Esophagus (tissue), 2 donors: ENCODE results near the gene ZNF497. TPM values are rescaled to one million over a fixed set of nuclear protein-coding genes. Genes with fewer than 3 reads are reported as not detected.
"Not testable (repeated sequence)": the region's sequence is repeated elsewhere in the genome, so short reads cannot be mapped to it uniquely, and the experiment has no call there.

Experiments
- H3K27ac ChIP-seq, 2 donors: one replicate each; pipeline ENCODE4 v1.5.1; 2013; ENCODE audit warnings: low read depth in 2 of 2, mild to moderate bottlenecking in 2 of 2, inconsistent platforms in 1 of 2, low read length in 1 of 2, moderate library complexity in 1 of 2
- H3K27me3 ChIP-seq, 2 donors: one replicate each; pipeline ENCODE4 v1.6.1; 2013; ENCODE audit warnings: low read length in 2 of 2, control low read depth in 1 of 2, mild to moderate bottlenecking in 1 of 2; ENCODE audit not compliant: insufficient read depth in 2 of 2, control insufficient read depth in 1 of 2
- H3K36me3 ChIP-seq, 2 donors: one replicate each; pipeline ENCODE4 v1.6.1; 2013; ENCODE audit warnings: low read length in 1 of 2; ENCODE audit not compliant: control insufficient read depth in 2 of 2, insufficient read depth in 2 of 2
- H3K4me1 ChIP-seq, 2 donors: one replicate each; pipeline ENCODE4 v1.6.1; 2013; ENCODE audit warnings: low read length in 1 of 2; ENCODE audit not compliant: control insufficient read depth in 2 of 2, insufficient read depth in 2 of 2
- H3K4me3 ChIP-seq, 2 donors: one replicate each; pipeline ENCODE4 v1.5.1; 2013; ENCODE audit warnings: low read length in 2 of 2, mild to moderate bottlenecking in 2 of 2, low read depth in 1 of 2, moderate library complexity in 1 of 2
- H3K9me3 ChIP-seq, 2 donors: one replicate each; pipeline ENCODE4 v1.6.1; 2013; ENCODE audit warnings: mild to moderate bottlenecking in 2 of 2, low read depth in 1 of 2, low read length in 1 of 2, moderate library complexity in 1 of 2; ENCODE audit not compliant: control insufficient read depth in 2 of 2, insufficient read depth in 1 of 2
- WGBS, 2 donors: extraction: QIAGEN DNeasy Blood & Tissue Kit; methylation state at CpG; one replicate each; pipeline ENCODE4 v1.1.7; 2013; 5-methylcytosine and 5-hydroxymethylcytosine counted together
- polyA plus RNA-seq, 2 donors: library from polyadenylated mRNA; stranded (reverse); fragments of 200-250 nt; gene quantifications; one replicate each; pipeline ENCODE4 v1.2.3, GENCODE V29; 2013
- donor health status: healthy with polysubstance abuse.
- donor health status: Bipolar disorder and iron deficiency.

ZNF497 gene
- 1 to 10 TPM in 1 of 2 donors, under 1 TPM in 1; 0.96 to 2.2 TPM for polyA plus RNA-seq

- Histone ChIP-seq H3K36me3 (peaks cover 0 to 3% of the 10 kb centered on the region in 2 donors), H3K27ac (peak within 1 kb of the TSS; percentile 88 to 94), H3K4me3 (peak within 1 kb of the TSS; percentile 58 to 65), H3K4me1 (peaks cover 0 to 6% of the 10 kb centered on the region in 2 donors), H3K27me3 (no peaks in the 10 kb centered on the region), H3K9me3 (no peaks in the 10 kb centered on the region)
- 0% methylated on average over 62 to 74 of the region's 74 CpGs for WGBS, 2 donors
These were observed at the start of gene ZNF497 for GRCh38 chr19:58362272-58362994. ZNF497 (minus strand) TSS chr19:58362751; CDS start chr19:58357635, 5,116 bp downstream.

DNA sequence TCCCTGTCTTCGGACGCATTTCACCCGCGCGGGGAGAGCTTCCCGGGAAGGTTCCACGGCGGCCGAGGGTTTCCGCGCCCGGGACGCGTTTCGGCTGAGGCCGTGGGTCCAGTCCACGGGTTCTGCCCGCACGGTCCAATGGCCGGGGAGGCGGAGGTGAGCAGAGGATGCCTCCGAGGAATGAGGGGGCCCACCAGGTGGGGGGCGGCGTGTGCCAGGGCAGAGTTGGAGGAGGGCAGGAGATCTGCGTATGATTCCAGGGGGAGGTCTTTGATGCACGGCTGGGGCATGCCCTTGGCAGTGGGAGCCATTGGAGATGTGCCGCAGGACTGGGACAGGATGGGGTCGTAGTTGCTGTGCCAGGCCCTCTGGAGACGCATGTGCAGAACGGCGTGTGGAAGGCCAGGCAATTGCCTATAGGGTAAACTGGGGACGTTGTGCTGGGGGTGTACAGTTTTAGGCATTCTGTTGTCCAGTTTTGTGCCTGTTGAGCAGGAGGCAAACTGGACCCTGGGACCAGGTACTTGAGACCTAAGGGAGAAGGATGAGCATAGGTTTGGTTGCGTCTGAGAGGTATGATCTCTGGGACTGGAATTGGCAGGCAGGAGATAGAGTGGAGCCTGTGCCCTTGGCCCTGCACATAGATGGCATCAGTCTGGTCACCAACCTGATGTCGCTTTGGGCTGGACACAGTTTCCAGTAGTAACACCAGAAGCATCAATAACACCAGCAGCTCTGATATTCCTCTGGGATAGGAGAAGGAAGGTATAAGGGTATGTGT, 46.6 kb upstream of the ZNF497 start:
- H3K27me3 ChIP-seq = no peaks in the 10 kb centered on the region
- H3K4me3 ChIP-seq = peak overlapping the region; percentile 92 to 93
- no peaks in the 10 kb centered on the region for H3K36me3 ChIP-seq
- H3K4me1 ChIP-seq = peaks cover 13 to 21% of the 10 kb centered on the region in 2 donors
- H3K9me3 ChIP-seq = no peaks in the 10 kb centered on the region
- H3K27ac ChIP-seq = peak overlapping the region; percentile 60 to 91
- 3% methylated on average over 32 to 34 of the region's 34 CpGs for WGBS, 2 donors

DNA sequence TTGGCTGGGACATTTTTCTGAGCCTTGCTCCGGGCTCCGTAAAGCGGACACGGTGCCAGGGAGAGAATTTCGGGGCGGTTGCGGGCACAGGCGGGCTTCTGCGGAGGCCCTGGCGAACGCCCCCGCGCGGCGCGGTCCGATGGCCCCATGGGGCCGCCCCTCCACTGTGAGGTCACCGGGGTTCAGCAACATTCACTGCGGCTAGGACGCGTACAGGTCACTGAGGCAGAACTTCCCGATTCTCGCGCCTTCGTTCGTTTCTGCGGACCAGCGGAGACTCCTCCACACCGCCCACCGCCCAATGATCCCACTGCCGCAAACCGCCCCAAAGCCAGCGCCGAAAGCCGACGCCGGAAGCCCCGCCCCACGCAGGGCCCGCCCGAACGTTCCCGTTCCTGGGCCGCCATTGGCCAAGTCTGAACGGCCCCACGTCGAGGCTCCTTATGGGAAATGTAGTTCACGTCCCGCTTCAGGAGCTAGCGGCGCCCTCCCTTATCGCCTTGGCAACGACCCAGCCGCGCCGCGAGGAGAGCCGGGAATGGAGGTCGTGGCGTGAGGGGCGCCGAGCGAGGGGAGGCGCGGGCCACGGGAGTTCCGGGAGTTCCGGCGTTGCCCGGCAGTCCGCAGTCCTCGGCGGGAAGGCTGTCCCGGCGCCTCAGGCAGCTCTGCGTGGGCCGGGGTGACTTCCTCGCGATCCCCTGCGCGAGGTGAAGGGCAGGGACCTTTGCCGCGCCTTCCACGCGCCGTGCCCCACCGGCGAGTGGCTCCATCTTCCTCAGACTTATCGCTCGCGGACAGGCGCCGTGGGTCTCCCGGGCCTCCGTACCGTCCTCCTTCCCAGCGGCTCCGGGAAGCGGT, 45.8 kb upstream of the ZNF497 start, which contains the start of gene ZNF584:
Gene ZNF584 (plus strand): TSS at position 498 of the 858 bp plus-strand sequence. CDS start 499 bp downstream, outside the sequence.
- H3K9me3 ChIP-seq = no peaks in the 10 kb centered on the region
- peak within 1 kb of the TSS; percentile 92 to 93 for H3K4me3 ChIP-seq
- 0% methylated on average over 89 to 100 of the region's 100 CpGs for WGBS, 2 donors
- H3K4me1 ChIP-seq = peaks cover 13 to 21% of the 10 kb centered on the region in 2 donors
- no peaks in the 10 kb centered on the region for H3K27me3 ChIP-seq
- H3K27ac ChIP-seq = peak within 1 kb of the TSS; percentile 83 to 91
- no peaks in the 10 kb centered on the region for H3K36me3 ChIP-seq

DNA sequence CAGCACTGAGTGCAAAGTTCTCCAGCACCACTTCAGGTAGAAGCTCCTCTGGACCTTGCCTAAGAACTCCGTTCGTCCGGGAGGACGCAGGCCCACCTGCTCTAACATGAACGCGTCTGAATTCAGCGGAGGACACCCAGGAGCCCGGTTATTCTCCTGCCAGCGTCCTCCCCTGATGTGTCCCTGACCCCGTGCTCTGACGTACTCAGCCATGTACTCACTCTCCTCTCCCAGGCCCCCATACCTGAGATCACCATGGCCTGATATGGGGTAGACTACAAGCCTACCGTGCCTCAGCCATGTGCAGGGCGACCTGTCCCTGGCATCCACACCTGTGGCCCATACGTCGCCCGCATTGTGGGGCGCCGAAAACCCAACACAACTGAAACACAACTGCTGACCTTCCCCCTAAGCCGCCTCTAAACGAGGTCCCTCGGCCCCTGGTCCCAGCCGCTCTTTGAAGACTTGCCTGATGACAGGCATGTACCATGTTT, 45.2 kb upstream of the ZNF497 start:
- WGBS, 2 donors = 10 to 13% methylated on average over 22 of the region's 22 CpGs
- H3K4me1 ChIP-seq = peaks cover 13 to 21% of the 10 kb centered on the region in 2 donors
- peak overlapping the region; percentile 83 to 91 for H3K27ac ChIP-seq

DNA sequence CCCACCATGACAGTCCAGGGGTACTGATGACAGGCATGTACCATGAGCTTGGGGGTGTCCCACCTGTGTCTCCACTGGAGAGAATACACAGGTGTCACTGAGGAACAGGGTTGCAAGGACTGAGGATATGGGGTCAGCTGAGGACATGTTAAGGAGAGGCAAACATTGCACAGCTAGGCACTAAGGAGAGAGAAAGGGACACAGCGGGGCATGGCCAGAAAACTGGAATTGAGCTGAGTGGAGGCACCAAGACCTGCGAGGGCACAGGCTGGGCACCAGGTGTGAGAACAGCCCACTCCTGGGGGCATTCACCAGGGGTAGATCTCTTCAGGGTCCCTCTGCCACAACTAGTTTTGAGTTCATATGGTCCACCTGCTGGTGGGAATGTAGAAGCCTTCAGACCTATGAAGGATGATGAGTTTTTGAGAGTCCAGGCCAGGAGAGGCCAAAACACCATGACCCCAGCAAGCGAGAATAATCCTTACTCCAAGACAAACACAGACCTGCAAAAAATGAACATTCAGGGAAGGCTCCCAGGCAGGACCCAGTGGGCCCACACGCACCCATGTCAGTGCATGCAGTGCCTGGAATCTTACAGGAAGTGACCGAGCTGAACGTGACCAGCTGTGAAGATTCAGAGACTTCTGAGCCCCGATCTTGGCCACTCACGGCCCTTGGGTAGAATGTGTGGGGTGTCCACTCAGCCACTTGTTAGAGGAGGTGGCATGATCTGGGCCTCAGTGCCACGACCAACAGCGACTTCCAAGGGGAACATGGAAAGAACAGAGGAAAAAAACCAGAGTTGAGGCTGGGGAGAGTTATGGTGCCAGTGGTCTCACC, 44.5 kb upstream of the ZNF497 start:
- H3K27me3 ChIP-seq = no peaks in the 10 kb centered on the region
- H3K36me3 ChIP-seq = no peaks in the 10 kb centered on the region
- H3K4me1 ChIP-seq = peaks cover 13 to 22% of the 10 kb centered on the region in 2 donors
- 56 to 61% methylated on average over 10 of the region's 10 CpGs for WGBS, 2 donors
- H3K27ac ChIP-seq = peak overlapping the region in 1 of 2 donors; percentile 91
- H3K9me3 ChIP-seq = no peaks in the 10 kb centered on the region
- H3K4me3 ChIP-seq = peak overlapping the region; percentile 92 to 93

More for the DNA sequence above, 45.2 kb upstream of the ZNF497 start:
- no peaks in the 10 kb centered on the region for H3K36me3 ChIP-seq
- no peaks in the 10 kb centered on the region for H3K27me3 ChIP-seq
- no peaks in the 10 kb centered on the region for H3K9me3 ChIP-seq
- peak overlapping the region; percentile 92 to 93 for H3K4me3 ChIP-seq

- H3K36me3 ChIP-seq, H3K27me3 ChIP-seq, H3K9me3 ChIP-seq, H3K27ac ChIP-seq, H3K4me3 ChIP-seq: not testable (repeated sequence)
- peaks cover 12 to 23% of the 10 kb centered on the region in 2 donors for H3K4me1 ChIP-seq
- 76 to 78% methylated on average over 4 to 5 of the region's 5 CpGs for WGBS, 2 donors
These were observed 41.4 kb upstream of the ZNF497 start for GRCh38 chr19:58403920-58404478.

- 21 to 37% methylated on average over 22 to 23 of the region's 23 CpGs for WGBS, 2 donors
These were observed 39.4 kb upstream of the ZNF497 start for GRCh38 chr19:58401840-58402421.

More at GRCh38 chr19:58401840-58402421, 39.4 kb upstream of the ZNF497 start:
- H3K4me1 ChIP-seq = peaks cover 6 to 22% of the 10 kb centered on the region in 2 donors
- H3K4me3 ChIP-seq = peak overlapping the region; percentile 51 to 61
- H3K36me3 ChIP-seq = no peaks in the 10 kb centered on the region
- no peaks in the 10 kb centered on the region for H3K27me3 ChIP-seq
- peak overlapping the region in 1 of 2 donors; percentile 71 for H3K27ac ChIP-seq
- no peaks in the 10 kb centered on the region for H3K9me3 ChIP-seq
